Mesothelial cell of epicardium (in vitro differentiated cells): ENCODE measurements around the gene TYRO3. TPM values are rescaled to one million over a fixed set of nuclear protein-coding genes. Genes with fewer than 3 reads are reported as not detected.

Experiments
- DNase-seq, 2 experiments: peaks; one replicate each; pipeline ENCODE4 v3.0.0; 2021; ENCODE audit warnings: low spot score in 2 of 2; ENCODE audit not compliant: unreplicated experiment in 2 of 2
- H3K27ac Mint-ChIP-seq: 2 replicates; pipeline ENCODE4 v1.8.0; 2021; ENCODE audit warnings: mixed read lengths
- H3K27me3 Mint-ChIP-seq: 2 replicates; pipeline ENCODE4 v1.8.0; 2021; ENCODE audit warnings: low read depth, mixed read lengths
- H3K36me3 Mint-ChIP-seq: 2 replicates; pipeline ENCODE4 v1.8.0; 2021; ENCODE audit warnings: mixed read lengths
- H3K4me1 Mint-ChIP-seq: 2 replicates; pipeline ENCODE4 v1.8.0; 2021; ENCODE audit warnings: mixed read lengths
- H3K4me3 Mint-ChIP-seq: 2 replicates; pipeline ENCODE4 v1.8.0; 2021; ENCODE audit warnings: mild to moderate bottlenecking, moderate library complexity, mixed read lengths
- H3K9me3 Mint-ChIP-seq: 2 replicates; pipeline ENCODE4 v1.8.0; 2021; ENCODE audit warnings: mixed read lengths
- CTCF ChIP-seq: fragments of 200-600 bp; sonication (generic); IDR thresholded peaks from one replicate; pipeline ENCODE4 v1.5.0; 2021; ENCODE audit warnings: antibody characterized with exemption; ENCODE audit not compliant: unreplicated experiment
- total RNA-seq: library from RNA; stranded (reverse); gene quantifications from 3 replicates; pipeline ENCODE4 v1.2.1, GENCODE V29; 2021

TYRO3 gene
- total RNA-seq, 1 donor from 2014 or later: 94.4 TPM

- no peaks in the 10 kb centered on the region for H3K27me3 Mint-ChIP-seq
- peak; percentile 32 to 52 for DNase-seq
- H3K9me3 Mint-ChIP-seq: no peaks in the 10 kb centered on the region
- no peaks in the 10 kb centered on the region for H3K36me3 Mint-ChIP-seq
- peak overlapping the region; percentile 38 for H3K4me3 Mint-ChIP-seq
- peaks cover 20% of the 10 kb centered on the region for H3K4me1 Mint-ChIP-seq
- peak overlapping the region; percentile 59 for H3K27ac Mint-ChIP-seq
- TF ChIP-seq CTCF: peak; percentile 60
Observed at GRCh38 chr15:41603941-41604911, 45.2 kb downstream of the TYRO3 start.

DNA sequence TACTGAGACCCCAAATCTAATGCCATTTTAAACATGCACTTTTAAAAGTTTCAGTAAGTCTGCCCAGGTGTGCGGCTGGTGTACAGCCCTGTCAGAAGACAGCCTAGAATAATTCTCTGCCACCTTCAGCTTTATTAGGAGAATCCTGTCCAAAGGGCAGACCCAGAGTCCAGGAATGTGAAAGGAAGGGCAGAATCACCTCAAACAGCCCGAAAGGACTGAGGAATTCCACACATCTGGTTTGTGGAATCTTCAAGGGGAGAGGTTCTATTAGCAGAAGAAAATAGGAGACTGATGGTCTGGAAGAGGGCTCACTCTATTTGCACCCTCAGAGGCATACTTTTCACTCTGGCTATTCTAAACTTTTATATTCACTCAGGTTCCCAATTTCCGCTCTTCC is 46.6 kb downstream of the TYRO3 start:
- no peak overlapping the region for H3K27ac Mint-ChIP-seq
- no peak for DNase-seq
- TF ChIP-seq CTCF: no peak
- no peak overlapping the region for H3K4me3 Mint-ChIP-seq
- peaks cover 20% of the 10 kb centered on the region for H3K4me1 Mint-ChIP-seq
- H3K9me3 Mint-ChIP-seq: no peaks in the 10 kb centered on the region
- H3K27me3 Mint-ChIP-seq: no peaks in the 10 kb centered on the region
- H3K36me3 Mint-ChIP-seq: no peaks in the 10 kb centered on the region

DNA sequence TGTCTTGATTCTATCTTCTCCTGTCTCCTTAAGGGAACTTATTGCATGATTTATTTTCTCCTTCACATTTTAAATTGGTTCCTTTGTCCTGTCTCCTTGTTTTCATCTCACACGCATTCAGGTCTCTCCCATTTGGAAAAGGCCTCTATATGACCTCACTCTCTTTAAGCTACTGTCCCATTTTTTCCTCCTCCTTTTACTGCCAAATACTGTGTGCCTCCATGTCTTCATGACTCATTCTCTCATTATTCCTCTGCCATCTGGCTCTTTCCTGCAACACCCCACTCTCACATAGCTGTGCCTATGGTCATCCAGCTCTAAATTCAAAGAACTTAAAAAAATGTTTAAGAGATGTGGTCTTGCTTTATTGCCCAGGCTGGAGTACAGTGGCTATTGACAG is 48.0 kb downstream of the TYRO3 start:
- H3K27ac Mint-ChIP-seq: no peak overlapping the region
- DNase-seq: no peak
- peaks cover 20% of the 10 kb centered on the region for H3K4me1 Mint-ChIP-seq
- no peak overlapping the region for H3K4me3 Mint-ChIP-seq
- H3K9me3 Mint-ChIP-seq: no peaks in the 10 kb centered on the region
- no peaks in the 10 kb centered on the region for H3K27me3 Mint-ChIP-seq
- TF ChIP-seq CTCF: no peak
- H3K36me3 Mint-ChIP-seq: no peaks in the 10 kb centered on the region

- peaks cover 15% of the 10 kb centered on the region for H3K4me1 Mint-ChIP-seq
- H3K4me3 Mint-ChIP-seq: no peak overlapping the region
- peaks cover 4% of the 10 kb centered on the region for H3K9me3 Mint-ChIP-seq
- TF ChIP-seq CTCF: no peak
- no peak for DNase-seq
- no peaks in the 10 kb centered on the region for H3K27me3 Mint-ChIP-seq
- H3K27ac Mint-ChIP-seq: no peak overlapping the region
- H3K36me3 Mint-ChIP-seq: no peaks in the 10 kb centered on the region
Observed at GRCh38 chr15:41609123-41609522, 50.1 kb downstream of the TYRO3 start.

GRCh38 chr15:41610048-41610447 is 51.0 kb downstream of the TYRO3 start:
- H3K27ac Mint-ChIP-seq: no peak overlapping the region
- DNase-seq: no peak
- no peak overlapping the region for H3K4me3 Mint-ChIP-seq
- peaks cover 10% of the 10 kb centered on the region for H3K4me1 Mint-ChIP-seq
- H3K9me3 Mint-ChIP-seq: peaks cover 4% of the 10 kb centered on the region
- H3K36me3 Mint-ChIP-seq: no peaks in the 10 kb centered on the region
- no peaks in the 10 kb centered on the region for H3K27me3 Mint-ChIP-seq
- TF ChIP-seq CTCF: no peak
